K562 (cell line): ENCODE results near the gene HYPK. TPM values are rescaled to one million over a fixed set of nuclear protein-coding genes. Genes with fewer than 3 reads are reported as not detected.

Source experiments
- BRD4 ChIP-seq: fragments of 200-600 bp; sonication (generic); IDR thresholded peaks from 2 replicates; pipeline ENCODE4 v1.6.1; 2017; ENCODE audit warnings: inconsistent platforms
- CUX1 ChIP-seq: fragments of 200-800 bp; sonication (Bioruptor generic); IDR thresholded peaks from 2 replicates; pipeline ENCODE4 v1.6.1; 2016; ENCODE audit warnings: missing genetic modification characterization, missing compliant biosample characterization
- DNMT1 ChIP-seq: fragments of 450-650 bp; IDR thresholded peaks from 2 replicates; pipeline ENCODE4 v1.6.1; 2016; ENCODE audit warnings: antibody characterized with exemption, mild to moderate bottlenecking
- ESRRA ChIP-seq: fragments of 450-650 bp; IDR thresholded peaks from 2 replicates; pipeline ENCODE4 v1.6.1; 2014; ENCODE audit warnings: low read depth, mild to moderate bottlenecking, moderate library complexity, borderline replicate concordance
- ESRRB ChIP-seq: fragments of 250-450 bp; sonication (Bioruptor Pico); IDR thresholded peaks from 2 replicates; pipeline ENCODE4 v1.5.0; 2020; ENCODE audit warnings: mild to moderate bottlenecking, moderate library complexity, borderline replicate concordance
- HDAC8 ChIP-seq: fragments of 450-650 bp; IDR thresholded peaks from 2 replicates; pipeline ENCODE4 v1.6.1; 2016; ENCODE audit warnings: mild to moderate bottlenecking, missing genetic modification characterization, moderate library complexity, missing compliant biosample characterization
- HSF4 ChIP-seq: fragments of 250-450 bp; sonication (Bioruptor Pico); IDR thresholded peaks from 2 replicates; pipeline ENCODE4 v2.1.2; 2022; ENCODE audit warnings: mild to moderate bottlenecking, moderate library complexity, borderline replicate concordance
- KAT7 ChIP-seq: sonication (generic); formaldehyde crosslinking; IDR thresholded peaks from 2 replicates; pipeline ENCODE4 v1.8.0; 2022; ENCODE audit warnings: missing genetic modification reagents, mild to moderate bottlenecking, borderline replicate concordance
- MXD1 ChIP-seq: fragments of 250-450 bp; sonication (Bioruptor Pico); IDR thresholded peaks from 2 replicates; pipeline ENCODE4 v1.8.0; 2021; ENCODE audit warnings: borderline replicate concordance, mild to moderate bottlenecking, moderate library complexity; ENCODE audit not compliant: poor library complexity, severe bottlenecking
- NCOA4 ChIP-seq: fragments of 450-650 bp; IDR thresholded peaks from 2 replicates; pipeline ENCODE4 v1.6.1; 2018; ENCODE audit warnings: mild to moderate bottlenecking; ENCODE audit not compliant: partially characterized antibody
- RFX7 ChIP-seq: fragments of 250-450 bp; sonication (Bioruptor Pico); IDR thresholded peaks from 2 replicates; pipeline ENCODE4 v1.5.1; 2021; ENCODE audit warnings: mild to moderate bottlenecking
- TAF1 ChIP-seq: IDR thresholded peaks from 2 replicates; pipeline ENCODE4 v1.6.1; 2011; ENCODE audit warnings: mild to moderate bottlenecking, low read length, moderate library complexity; ENCODE audit not compliant: insufficient read depth, control insufficient read depth, severe bottlenecking; ENCODE audit errors: extremely low read depth
- ZNF436 ChIP-seq: fragments of 250-450, 450-650 bp; sonication (Bioruptor Pico); formaldehyde crosslinking; IDR thresholded peaks from 2 replicates; pipeline ENCODE4 v1.7.0; 2020; ENCODE audit warnings: mild to moderate bottlenecking
- ZNF589 ChIP-seq: fragments of 200-800 bp; sonication (Bioruptor generic); IDR thresholded peaks from 2 replicates; pipeline ENCODE4 v1.6.1; 2016; ENCODE audit warnings: low read depth, missing genetic modification characterization, missing compliant biosample characterization
- ZNF76 ChIP-seq: fragments of 250-450 bp; sonication (Bioruptor Pico); IDR thresholded peaks from 2 replicates; pipeline ENCODE4 v1.4.0; 2020; ENCODE audit warnings: mild to moderate bottlenecking, moderate library complexity, borderline replicate concordance
- ZNF780A ChIP-seq: fragments of 250-450 bp; sonication (Bioruptor Pico); IDR thresholded peaks from 2 replicates; pipeline ENCODE4 v1.5.0; 2021; ENCODE audit warnings: mild to moderate bottlenecking
- polyA plus RNA-seq, 8 experiments: library from polyadenylated mRNA; depleted of rRNA in 4 of 8; stranded (reverse) in 5 of 8; unstranded in 3 of 8; fragments of >200 nt; fragmentation: Nextera tagmentation in 2 of 8; fragmentation: Illumina TruSeq in 1 of 8; extraction: Ambion mirVana in 2 of 8; extraction: Trizol in 1 of 8; gene quantifications; 2 replicates each; pipeline versions ENCODE4 v1.2.1 to v1.2.3, GENCODE V29; 2011 to 2014; ENCODE audit warnings: inconsistent platforms in 1 of 8, missing spikeins in 1 of 8
- total RNA-seq, 7 experiments: library from RNA; depleted of rRNA in 6 of 7; stranded (reverse); fragments of >200 nt in 6 of 7; fragmentation: Illumina TruSeq in 2 of 7; extraction: Trizol in 2 of 7; gene quantifications; 2 replicates each; pipeline versions ENCODE4 v1.2.1 to v1.2.3, GENCODE V29; 2011 to 2021; ENCODE audit warnings: low replicate concordance in 1 of 7
- TF ChIP-seq, protein P1 (sequence below): fragments of 250-450 bp; sonication (Bioruptor Pico); IDR thresholded peaks from 2 replicates; pipeline ENCODE4 v1.4.0; 2020; ENCODE audit warnings: borderline replicate concordance
- TF ChIP-seq, protein P2 (sequence below): fragments of 250-450 bp; sonication (Bioruptor Pico); IDR thresholded peaks from 2 replicates; pipeline ENCODE4 v1.8.0; 2022; ENCODE audit warnings: inconsistent platforms, mild to moderate bottlenecking, moderate library complexity, borderline replicate concordance

The HYPK gene
- total and polyA plus RNA-seq, 9 of the 15 experiments (the other 6 are each of a cell fraction or from before 2014, with no cell fraction given): 7.2 to 28.0 (median 21.1) TPM

DNA sequence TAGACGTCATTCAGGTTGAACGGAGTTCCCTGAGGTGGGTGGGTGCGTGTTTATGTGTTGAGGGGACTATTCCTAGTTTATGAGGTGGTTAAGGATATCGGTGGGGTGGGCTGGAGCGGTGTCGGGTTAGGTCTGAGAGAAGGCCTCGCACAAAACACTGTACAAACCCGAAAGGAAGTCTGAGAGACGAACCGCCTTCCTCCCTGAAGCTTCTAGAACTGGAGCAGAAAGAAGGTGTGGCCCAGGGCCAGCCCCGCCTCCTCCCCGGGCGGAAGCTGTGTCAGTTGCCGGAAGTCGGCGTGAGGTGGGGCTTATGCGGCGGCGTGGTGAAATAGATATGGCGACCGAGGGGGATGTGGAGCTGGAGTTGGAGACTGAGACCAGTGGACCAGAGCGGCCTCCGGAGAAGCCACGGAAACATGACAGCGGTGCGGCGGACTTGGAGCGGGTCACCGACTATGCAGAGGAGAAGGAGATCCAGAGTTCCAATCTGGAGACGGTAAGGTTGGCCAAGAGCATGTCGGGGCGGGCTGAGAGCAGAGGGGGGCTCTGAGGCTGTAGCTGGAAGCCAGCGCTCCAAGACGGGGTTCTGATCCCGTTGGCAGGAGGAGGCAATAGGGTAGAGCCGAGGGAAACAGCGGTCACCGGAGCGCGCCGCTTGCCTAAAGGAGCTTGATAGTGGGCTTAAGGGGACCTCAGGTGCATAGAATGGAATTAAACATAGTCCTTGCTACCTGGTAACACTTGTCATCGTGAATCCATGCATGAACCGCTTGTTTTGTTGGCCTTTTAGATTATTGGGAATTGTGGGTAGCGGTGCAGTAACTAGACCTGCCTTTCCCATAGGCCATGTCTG is at the start of gene HYPK (continued):
- TF ChIP-seq CUX1 (CRISPR knock-in tag): no peak
- TF ChIP-seq BRD4: no peak
- TF ChIP-seq RFX7: no peak
- TF ChIP-seq MXD1 (CRISPR knock-in tag): no peak
- no peak for TF ChIP-seq HSF4 (CRISPR knock-in tag)
- no peak for TF ChIP-seq ESRRB
- no peak for TF ChIP-seq NCOA4
- TF ChIP-seq ZNF780A (CRISPR knock-in tag): no peak; the same call in 1 of the 2 replicates
- TF ChIP-seq ESRRA: peak; percentile 7; the same call in 1 of the 2 replicates
- no peak for TF ChIP-seq ZNF589 (CRISPR knock-in tag)
- no peak for TF ChIP-seq HDAC8 (tag)
- TF ChIP-seq, protein P1, sequence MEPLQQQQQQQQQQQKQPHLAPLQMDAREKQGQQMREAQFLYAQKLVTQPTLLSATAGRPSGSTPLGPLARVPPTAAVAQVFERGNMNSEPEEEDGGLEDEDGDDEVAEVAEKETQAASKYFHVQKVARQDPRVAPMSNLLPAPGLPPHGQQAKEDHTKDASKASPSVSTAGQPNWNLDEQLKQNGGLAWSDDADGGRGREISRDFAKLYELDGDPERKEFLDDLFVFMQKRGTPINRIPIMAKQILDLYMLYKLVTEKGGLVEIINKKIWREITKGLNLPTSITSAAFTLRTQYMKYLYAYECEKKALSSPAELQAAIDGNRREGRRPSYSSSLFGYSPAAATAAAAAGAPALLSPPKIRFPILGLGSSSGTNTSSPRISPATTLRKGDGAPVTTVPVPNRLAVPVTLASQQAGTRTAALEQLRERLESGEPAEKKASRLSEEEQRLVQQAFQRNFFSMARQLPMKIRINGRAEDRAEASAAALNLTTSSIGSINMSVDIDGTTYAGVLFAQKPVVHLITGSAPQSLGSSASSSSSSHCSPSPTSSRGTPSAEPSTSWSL (CRISPR knock-in tag): no peak
- TF ChIP-seq, protein P2, sequence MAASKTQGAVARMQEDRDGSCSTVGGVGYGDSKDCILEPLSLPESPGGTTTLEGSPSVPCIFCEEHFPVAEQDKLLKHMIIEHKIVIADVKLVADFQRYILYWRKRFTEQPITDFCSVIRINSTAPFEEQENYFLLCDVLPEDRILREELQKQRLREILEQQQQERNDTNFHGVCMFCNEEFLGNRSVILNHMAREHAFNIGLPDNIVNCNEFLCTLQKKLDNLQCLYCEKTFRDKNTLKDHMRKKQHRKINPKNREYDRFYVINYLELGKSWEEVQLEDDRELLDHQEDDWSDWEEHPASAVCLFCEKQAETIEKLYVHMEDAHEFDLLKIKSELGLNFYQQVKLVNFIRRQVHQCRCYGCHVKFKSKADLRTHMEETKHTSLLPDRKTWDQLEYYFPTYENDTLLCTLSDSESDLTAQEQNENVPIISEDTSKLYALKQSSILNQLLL (CRISPR knock-in tag): no peak
- TF ChIP-seq DNMT1: peak; percentile 100
- TF ChIP-seq KAT7 (CRISPR knock-in tag): no peak
- TF ChIP-seq ZNF436 (CRISPR knock-in tag): no peak
- TF ChIP-seq TAF1: peak; percentile 90
- no peak for TF ChIP-seq ZNF76 (CRISPR knock-in tag)
